ENCODE measurements around the gene SASH1.
A peak's percentile ranks its signal among the peaks of the same experiment; 100 is the strongest.

Gene SASH1

DNA sequence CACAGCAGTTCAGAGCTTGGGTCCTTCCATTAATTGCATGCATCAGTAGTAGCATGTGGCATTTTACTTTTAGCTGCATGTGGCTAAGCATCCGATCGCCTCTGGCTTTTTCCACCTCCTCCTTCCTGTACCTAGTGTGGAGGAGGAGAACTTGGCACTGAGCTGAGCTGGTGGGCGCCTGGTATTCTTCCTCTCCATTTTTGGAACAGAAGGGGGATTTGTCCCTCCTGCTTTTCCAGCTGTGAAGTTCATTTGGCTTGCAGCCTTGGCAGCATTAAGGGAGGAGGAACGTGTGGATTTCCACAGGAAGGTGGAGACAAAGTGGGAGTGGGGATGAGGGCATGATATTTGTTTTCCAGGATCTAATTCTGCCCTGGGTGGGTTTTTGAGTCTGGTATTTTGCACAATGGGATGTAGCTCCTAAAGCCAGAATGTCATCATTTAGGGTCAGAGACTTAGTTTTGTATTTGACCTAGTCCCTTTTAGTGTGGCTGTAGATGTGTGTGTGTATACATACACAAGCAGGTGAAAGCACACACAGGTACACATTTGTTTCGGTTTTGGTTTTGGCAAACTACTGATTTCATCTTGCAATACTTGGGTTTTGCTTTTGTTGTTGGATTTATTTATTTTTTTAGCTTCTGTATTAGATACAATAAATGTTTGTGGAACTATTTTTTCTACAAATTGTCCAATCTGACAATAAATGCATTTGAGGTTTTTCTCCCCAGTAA is 90.0 kb downstream of the SASH1 start:
- peak; percentile 19 for DNase-seq (ENCODE audit: low spot score)

DNA sequence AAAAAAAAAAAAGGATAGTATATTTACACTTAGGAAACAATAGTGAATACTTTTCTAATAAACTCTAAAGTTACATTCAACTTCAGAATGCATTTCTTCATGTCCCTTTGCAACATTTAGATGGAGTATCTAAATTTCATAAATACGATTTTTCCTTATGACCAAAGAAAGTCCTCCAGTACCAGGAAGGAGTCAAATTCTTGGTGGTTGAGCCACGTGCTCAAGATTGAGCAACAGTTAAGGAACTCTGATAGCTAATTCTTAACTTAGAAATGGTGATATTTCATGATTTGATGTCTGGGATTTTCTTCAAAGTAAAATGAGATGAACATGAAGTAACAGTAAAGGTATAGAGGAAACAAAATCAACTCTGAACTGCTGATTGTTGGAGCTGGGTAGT is 92.7 kb downstream of the SASH1 start:
- no peak for DNase-seq (ENCODE audit: low spot score)

DNA sequence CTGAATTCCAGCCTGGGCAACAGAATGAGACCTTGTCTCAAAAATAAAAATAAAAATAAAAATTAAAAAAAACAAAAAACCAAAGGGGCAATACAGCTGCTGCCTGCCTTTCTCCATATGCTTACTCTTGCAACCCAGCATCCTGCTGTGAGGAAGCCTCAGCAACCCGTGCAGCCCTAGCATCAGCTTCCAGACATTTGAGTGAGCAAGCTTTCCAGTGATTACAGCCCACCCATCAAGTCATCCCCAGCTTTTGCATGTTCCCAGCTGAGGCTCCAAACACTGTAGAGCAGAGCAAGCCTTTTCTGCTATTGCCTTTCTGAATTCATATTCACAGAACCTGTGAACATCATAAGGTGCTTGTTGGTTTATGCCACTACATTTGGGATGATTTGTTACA is 93.8 kb downstream of the SASH1 start:
- no peak for DNase-seq (ENCODE audit: low spot score)

DNA sequence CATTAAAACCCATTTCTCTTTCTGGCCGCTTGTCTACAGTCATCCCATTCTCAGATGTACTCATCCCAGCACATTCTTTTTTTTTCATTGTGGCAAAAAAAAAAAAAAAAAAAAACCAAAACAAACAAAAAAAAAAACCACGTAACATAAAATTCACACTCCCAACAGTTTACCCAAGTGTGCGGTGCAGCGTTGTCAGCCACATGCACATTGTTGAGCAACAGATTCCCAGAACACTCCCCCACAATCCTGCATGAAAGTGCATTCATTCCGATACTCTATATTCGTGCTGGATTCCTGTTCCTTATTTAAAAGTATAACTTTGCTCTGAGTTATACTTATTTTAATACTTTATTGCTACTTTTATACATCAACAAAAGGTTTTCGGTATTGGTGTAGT is 96.0 kb downstream of the SASH1 start:
- DNase-seq (ENCODE audit: low spot score) = no peak

DNA sequence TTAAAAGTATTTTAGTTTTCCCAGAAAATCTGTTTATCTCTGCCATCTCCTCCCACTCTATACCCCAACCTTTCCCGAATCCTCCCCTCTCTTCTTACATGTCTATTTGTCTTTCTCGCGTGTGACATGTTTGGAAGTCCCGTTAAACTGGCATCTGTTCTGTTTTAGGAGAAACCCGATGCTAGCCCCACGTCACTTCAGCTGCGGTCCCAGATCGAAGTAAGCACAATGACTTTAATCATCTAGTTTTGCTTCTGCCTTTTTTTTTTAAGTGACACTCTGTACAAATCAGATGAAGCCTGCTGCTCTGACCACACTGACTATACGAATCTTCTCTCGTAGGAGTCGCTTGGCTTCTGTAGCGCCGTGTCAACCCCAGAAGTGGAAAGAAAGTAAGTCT is 97.4 kb downstream of the SASH1 start:
- DNase-seq (ENCODE audit: low spot score) = no peak

DNA sequence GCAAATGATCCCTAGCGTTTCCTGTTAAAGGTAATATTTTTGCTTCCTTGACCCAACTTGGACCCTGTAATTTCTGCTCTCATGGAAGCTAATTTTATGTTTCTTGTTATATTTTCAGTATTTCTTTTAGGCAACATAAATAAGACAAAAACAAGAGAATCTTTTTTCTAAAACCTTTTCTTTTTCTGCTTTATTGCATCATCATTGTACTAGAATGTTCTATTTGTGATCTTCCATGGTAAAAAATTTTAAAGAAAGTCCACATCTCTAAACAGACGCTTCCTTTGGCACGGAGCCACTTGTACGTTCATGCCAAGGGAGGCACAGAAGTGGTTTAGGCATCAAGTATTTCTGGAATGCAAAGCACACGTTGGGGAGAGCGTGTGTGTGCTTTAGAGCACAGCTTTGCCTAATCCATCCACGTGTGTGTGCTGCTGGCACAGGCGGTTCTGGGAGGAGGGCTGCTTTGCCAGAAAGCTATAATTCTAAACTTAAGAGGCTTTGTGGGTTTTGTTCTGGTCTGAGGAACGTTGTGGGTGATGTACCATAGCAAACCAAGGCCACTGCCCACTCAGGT is 98.3 kb downstream of the SASH1 start:
- DNase-seq (ENCODE audit: low spot score) = peak; percentile 29

DNA sequence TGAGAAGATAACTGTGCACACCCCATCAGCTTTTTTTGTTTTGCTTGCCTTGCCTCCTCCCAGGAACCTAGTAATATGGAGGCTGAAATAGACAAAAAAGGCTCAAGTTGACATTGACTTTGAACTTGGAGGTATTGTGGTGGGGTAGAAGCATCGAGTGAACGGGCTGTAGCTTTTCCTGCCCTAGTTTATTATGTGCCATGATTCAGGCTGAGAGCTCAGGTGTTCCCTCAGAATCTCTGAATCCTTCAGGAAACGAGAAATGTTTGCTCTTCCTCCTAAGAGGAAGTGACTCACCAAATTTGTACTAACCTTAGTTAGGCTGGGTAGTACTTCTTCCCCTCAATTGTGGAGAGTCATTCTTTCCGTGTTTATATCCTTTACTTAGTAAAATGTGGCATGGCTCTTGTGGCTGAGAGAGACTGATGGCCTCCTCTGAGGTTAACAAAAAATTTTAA is 98.8 kb downstream of the SASH1 start:
- no peak for DNase-seq (ENCODE audit: low spot score)

DNA sequence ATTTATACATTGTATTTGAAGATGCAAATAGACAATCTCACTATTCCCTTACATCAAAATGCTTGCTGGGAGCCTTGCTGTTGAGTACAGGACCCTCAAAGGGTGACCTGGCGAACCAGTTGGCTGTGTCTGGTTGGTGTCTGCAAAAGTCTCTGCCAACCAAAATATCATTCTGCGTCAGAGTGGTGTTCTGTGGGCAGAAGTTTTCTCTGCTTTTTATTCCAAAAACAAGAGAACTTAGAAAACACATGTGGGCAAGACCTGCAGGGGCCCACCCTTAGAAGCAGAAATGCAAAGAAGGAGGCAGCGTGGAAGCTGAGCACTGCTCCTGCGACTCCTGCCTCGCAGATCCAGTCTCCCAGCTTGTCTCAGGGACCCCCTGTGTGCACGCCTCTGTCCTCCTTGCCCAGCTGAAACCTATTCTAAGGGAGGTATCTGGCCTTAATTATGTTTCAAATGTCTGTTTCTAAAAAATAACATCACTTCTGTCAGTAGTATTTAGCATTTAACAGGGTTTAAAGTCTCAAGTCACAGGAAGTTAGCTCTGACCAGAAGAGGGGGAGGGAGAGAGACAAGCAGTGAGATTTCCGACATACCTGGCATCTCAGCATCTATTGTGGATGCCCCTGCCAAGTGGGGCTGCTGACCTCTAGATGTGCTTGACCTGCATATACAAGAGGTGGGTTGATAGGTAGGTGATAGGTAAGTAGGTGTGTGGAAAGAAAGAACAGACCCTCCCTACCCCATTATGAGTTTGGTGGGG is 101.3 kb downstream of the SASH1 start:
- DNase-seq (ENCODE audit: low spot score) = no peak

DNA sequence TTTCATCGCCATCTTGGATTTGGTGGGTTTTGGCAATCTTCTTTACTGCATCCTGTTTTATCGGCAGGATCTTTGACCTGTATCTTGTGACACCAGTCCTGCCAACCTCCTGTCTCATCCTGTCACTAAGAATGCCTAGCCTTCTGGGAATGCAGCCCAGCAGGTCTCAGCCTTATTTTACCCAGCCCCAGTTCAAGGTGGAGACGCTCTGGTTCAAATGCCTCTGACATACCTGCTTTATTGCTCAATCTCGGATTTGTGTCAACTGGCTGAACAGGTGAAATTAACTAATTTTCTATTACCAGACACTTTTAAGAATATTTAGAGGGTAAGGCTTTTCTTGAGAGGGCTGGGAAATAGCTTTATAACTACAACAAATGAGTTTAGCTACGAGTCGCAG is 102.5 kb downstream of the SASH1 start:
- DNase-seq (ENCODE audit: low spot score) = no peak

DNA sequence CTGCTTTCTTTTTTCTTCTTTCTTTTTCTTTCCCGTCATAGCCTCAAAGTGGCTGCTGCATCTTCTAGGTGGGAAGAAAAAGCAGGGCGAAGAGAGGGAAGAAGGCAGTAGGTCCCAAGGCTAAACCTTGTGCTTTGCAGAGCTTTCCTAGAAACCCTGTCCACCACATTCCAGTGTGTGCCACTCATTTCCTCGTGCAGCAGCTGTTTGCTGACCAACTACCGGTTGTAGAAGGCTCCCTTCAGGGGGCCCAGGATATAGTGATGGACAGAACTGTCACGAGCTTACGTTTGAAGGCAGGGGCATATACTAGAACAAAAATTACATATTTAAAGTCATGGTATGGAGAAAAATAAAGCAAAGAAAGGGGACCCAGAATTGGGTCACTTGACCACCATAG is 103.0 kb downstream of the SASH1 start:
- DNase-seq (ENCODE audit: low spot score) = no peak

DNA sequence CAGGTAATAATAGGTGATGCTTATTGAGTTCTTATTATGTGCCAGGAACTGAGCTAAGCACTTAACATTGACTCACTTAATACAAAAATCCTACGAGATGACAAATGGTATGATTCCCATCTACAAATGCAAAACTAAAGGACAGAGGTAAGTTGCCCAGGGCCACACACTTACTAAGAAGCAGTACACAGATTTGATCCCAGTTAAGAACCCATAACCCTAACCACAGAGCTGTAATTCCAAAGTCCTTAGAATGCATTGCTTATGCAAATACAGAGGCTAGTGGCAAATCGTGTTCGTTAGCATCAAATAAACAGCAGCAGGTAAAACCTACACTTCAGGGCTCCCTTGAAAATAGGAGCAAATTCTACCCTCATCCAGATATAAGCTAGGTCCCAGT is 104.0 kb downstream of the SASH1 start:
- DNase-seq (ENCODE audit: low spot score) = no peak

DNA sequence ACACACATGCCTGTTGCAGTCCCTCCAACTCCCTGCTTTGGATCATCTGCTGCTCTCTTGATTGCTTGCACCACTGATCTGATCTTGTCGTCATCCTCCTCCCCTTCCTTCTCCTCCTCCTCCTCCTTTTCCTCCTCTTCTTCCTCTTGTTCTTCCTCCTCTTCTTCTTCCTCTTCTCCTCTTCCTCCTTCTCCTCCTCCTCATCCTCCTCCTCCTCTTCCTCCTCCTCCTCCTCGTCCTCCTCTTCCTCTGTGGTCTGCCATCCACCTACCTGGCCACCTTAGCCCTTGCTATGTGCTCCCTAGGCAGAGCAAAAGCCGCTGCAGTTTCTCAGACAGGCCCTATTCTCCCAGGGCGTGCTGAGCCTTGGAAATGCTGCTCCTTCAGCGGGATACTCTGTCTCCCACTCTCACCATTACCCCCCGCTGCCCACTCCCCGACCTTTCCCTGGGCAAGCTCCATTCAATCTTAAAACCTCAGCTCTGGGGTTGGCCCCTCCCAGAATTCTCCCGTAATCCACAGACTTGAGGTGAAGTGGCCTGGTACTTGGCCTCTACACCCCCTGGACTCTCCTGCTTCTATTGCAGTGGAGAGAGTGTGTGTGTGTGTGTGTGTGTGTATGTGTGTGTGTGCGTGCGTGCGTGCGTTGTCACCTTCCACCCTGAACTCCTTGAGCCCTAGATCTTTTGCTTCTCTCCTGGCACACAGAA is 105.0 kb downstream of the SASH1 start:
- DNase-seq (ENCODE audit: low spot score) = no peak

DNA sequence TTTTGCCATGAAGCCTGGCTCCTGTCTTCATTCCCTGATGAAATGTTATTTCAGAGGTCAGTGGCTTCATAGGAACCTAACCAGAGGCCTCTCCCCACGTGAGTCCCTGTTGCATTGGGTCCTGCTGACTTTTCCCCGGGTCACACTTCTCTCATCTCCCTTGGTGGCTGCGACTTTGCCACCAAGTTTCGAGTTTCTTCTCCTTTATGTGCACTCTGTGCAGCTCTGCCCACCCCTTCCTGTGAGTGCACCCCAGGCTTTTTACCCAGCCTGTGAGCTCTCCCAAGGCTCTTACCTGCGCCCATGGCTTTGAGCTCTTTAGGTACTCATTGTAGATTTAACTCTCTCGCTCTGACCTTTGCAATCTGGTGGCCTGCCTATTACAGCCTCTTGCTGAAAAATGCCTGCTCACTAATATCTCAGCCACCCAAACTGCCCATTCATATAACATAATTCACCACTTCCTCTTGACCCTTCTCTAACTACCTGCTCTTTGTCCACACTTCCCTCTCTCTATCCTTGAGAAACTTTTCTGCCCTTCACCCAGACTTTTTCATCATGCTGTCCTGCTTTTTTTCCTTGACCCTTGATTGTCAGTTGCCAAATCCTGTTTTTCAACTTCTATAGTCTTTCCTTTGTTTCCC is 105.9 kb downstream of the SASH1 start:
- DNase-seq (ENCODE audit: low spot score) = no peak

DNA sequence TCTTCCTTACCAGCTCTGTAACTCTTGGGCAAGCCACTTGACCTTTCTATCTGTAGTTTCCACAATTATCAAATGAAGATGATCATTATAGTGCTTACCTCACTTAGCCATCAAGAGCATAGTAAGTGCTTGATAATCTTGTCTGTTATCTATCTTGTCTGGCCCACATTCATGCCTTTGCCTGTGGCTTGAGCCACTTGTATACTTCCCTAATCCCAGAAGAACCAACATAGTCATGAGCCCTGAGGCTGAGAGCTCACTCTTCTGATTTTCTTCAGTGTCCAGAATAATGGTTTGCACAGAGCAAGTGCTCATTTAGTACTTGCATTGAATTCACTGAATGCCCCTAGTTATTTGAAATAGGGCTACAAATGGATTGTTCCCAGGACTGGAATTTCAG is 108.2 kb downstream of the SASH1 start:
- DNase-seq (ENCODE audit: low spot score) = no peak

DNA sequence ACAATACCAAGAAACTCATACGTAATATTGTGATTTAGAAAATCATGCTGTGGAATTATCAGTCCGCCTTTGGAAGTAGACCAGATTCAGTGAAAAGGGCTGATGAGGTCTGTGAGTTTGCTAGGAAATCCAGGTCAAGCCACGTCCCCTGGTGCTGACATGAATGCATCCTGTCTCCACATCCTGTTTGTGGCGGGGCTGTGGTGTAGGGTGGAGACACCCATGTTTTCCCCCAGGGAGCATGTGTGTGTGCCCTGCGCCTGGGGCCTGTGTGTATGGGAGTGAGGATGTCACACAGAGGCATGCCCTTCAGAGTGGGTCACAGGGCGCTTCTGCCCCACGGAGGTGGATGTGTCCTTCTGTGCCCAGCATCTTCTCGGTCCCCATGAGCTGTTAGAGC is 109.1 kb downstream of the SASH1 start:
- DNase-seq (ENCODE audit: low spot score) = no peak

DNA sequence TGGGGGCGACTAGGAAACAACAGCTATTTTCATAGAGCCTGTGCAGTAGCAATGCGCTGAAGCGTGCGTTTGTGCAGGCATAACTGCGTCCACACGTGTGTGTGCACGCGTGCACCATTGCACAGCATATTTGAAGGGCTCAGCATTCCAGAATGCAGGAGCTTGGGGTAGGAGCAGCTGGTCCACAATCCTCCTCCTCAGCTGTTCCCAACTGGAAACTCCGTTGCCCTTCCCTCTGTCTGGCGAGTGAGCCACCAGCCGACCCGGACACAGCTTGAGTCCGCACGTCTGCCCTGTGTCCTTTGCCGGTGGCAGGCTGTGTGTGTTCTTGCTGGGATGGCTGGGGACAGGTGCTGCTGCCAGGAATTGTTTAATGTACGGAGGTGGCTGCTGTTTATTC is 110.2 kb downstream of the SASH1 start:
- no peak for DNase-seq (ENCODE audit: low spot score)

DNA sequence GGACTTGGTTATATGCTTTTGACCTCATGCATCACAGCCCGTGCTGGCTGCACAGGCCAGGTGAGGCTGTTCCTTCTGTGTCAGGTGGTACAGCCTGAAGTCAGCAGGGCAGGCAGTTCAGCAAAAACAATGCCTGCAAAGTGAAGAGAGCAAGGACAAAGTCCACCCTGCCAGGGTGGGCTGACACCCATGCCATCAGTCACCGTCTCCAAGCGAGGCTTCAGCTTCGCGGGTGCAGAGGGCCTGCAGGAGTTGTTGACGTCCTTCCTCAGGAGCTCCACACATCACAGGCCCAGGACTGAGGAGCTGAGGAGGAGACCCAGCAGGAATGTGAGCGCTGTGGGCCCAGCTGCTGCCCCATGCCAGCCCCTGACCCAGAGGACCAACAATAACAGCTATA is 111.3 kb downstream of the SASH1 start:
- DNase-seq (ENCODE audit: low spot score) = no peak

DNA sequence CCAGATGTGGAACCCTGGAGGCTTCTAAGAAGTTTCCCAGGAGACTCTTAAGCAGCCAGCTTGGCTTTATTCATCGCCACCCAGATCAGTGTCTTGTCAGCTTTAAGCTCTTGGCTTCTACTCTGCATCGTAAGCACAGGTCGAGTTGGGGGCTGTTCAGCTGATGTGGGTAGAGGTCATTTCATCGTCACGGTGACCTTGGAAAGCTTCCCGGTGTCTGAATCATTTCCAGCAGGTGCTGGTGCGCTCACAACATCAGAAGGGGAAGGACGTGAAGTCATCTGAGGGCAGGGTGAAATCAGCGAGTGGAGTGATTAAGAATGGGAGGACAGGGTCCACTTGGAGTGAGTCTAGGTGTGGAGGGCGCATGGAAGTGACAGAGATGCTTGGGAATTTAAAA is 112.6 kb downstream of the SASH1 start:
- no peak for DNase-seq (ENCODE audit: low spot score)

DNA sequence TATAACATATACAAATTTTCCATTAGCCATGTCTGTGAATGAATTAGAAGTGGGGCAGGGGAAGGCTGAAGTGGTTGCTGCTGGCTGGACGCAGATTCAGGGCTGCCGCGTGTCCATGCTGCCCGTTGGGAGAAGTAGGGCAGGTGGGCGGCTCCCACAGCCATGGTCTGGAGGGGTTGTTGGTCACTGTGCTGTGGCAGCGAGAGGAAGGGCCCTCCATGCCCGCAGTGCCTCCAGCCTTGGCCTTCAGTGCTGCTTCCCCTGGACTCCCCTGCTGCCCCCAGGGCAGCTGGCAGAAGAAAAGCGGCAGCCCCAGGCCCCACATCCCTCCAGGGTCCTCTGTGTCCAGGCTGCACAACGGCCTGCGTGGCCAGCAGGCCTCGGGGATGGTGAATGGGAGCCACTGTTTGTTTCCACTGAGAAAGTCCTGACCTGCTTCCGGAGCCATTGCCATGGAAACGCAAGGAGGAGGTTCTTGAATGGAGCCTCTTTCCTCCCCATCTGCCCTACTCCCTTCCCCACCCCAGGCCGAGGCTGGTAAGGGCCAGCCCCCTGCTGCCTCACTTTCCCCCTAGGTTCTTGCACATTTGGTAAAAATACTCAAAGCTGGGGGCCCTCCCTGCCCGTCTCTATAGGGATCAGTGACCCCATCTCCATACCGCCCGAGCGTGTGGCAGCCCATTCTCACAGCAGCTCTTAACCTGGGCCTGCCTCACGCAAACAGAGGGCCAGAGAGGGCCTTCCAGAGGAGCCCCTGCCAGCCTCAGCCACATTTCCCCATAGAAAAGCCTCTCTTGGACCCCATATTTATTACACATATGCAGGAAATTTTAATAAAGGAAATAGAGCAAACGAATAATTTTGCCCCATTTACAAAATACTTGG is 113.3 kb downstream of the SASH1 start:
- peak; percentile 32 for DNase-seq (ENCODE audit: low spot score)

DNA sequence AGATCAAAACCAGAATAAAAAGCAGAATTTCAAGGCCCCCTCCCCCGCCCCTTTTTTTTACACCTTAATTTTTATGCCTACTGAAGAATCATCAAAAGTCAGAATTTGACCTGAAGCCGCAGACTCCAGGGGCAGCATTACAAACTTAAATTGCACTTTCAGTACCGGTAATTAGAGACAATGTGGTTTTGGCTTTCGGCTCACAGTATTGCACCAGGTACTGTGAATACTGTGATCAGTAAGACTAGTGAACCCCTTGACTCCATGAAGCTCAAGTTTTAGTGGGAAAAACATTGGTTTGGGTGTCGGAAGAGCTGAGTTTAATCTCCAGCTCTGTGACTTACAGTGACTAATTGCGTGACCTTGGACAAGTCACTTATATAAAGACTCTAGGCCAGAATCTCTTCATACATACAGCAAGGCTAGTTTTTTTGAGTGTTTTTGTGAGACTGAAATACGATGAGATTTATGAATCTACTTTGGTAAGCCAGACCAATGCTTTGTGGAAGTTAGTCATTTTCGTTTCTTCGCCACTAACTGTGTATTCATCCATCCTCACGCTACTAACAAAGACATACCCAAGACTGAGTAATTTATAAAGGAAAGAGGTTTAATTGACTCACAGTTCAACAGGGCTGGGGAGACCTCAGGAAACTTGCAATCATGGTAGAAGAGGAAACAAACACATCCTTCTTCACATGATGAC is 114.7 kb downstream of the SASH1 start:
- DNase-seq (ENCODE audit: low spot score) = no peak

DNA sequence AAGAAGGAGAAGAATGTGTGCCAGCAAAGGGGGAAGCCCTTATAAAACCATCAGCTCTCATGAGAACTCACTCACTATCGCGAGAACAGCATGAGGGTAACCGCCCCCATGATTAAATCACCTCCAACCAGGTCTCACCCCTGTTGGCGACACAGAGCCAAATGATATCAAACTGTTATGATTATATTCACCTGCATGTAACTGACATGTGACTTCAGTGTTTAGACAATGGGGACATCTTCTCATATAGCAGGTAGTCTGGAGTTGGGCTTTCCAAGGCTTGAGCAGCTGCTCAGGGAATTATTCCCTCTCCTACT is 115.2 kb downstream of the SASH1 start:
- no peak for DNase-seq (ENCODE audit: low spot score)

Measured in iPS-NIHi11 (cell line).